IMR-90 (cell line): Measurements from ENCODE around the gene MRPL44. TPM values are rescaled to one million over a fixed set of nuclear protein-coding genes. Genes with fewer than 3 reads are reported as not detected.

ENCODE experiments used
- ATAC-seq: fragments of 200-7000 bp; cut with Tn5 transposase; 2 replicates; pipeline ENCODE4 v1.9.1; 2020; ENCODE audit warnings: low read depth, mild to moderate bottlenecking, moderate library complexity
- BruUV-seq: library from RNA; stranded (reverse); fragments of 400-500 nt; replicated peaks from 2 replicates; lab custom pipeline; 2021; lab: Mats Ljungman, UMichigan
- CTCF ChIA-PET: fragments of 300-600 bp; formaldehyde crosslinking; extraction: SDS; loops from one replicate; lab custom pipeline; 2021; ENCODE audit warnings: antibody characterized with exemption; lab: Yijun Ruan, JAX
- POLR2A ChIA-PET: fragments of 300-600 bp; sonication (Branson Sonifier 250); formaldehyde crosslinking; loops from one replicate; lab custom pipeline; 2022; ENCODE audit warnings: antibody characterized with exemption; ENCODE audit not compliant: unreplicated experiment; lab: Charles Lee
- DNase-seq: peaks from one replicate; pipeline ENCODE4 v3.0.0; 2013
- H2AFZ ChIP-seq: replicated peaks from 2 replicates; pipeline ENCODE3; 2013; ENCODE audit warnings: low read length, mild to moderate bottlenecking; ENCODE audit not compliant: poor library complexity
- H2AK5ac ChIP-seq: 2 replicates; pipeline ENCODE4 v1.6.1; 2013; ENCODE audit warnings: low read depth, low read length, inconsistent platforms
- H2AK9ac ChIP-seq: replicated peaks from 2 replicates; pipeline ENCODE3; 2013; ENCODE audit warnings: mild to moderate bottlenecking, low read depth, low read length, moderate library complexity; ENCODE audit not compliant: poor library complexity
- H2BK120ac ChIP-seq: 2 replicates; pipeline ENCODE4 v1.6.1; 2013; ENCODE audit warnings: low read depth, low read length, inconsistent platforms
- H2BK15ac ChIP-seq: 3 replicates; pipeline ENCODE4 v1.6.1; 2013; ENCODE audit warnings: low read depth, low read length, inconsistent platforms
- H2BK20ac ChIP-seq: 2 replicates; pipeline ENCODE4 v1.6.1; 2013; ENCODE audit warnings: low read depth, mild to moderate bottlenecking, inconsistent platforms, low read length, moderate library complexity
- H2BK5ac ChIP-seq: 2 replicates; pipeline ENCODE4 v1.6.1; 2013; ENCODE audit warnings: mild to moderate bottlenecking, low read depth, low read length, inconsistent platforms; ENCODE audit not compliant: poor library complexity, severe bottlenecking
- H3K14ac ChIP-seq: replicated peaks from 2 replicates; pipeline ENCODE4 v1.6.1; 2013; ENCODE audit warnings: low read depth, low read length, inconsistent platforms
- H3K18ac ChIP-seq: 2 replicates; pipeline ENCODE4 v1.6.1; 2013; ENCODE audit warnings: low read depth, low read length, control low read depth
- H3K23ac ChIP-seq: 2 replicates; pipeline ENCODE4 v1.6.1; 2013; ENCODE audit warnings: low read depth, low read length, inconsistent platforms
- H3K27ac ChIP-seq: 2 replicates; pipeline ENCODE4 v1.5.1; 2013; ENCODE audit warnings: mild to moderate bottlenecking, control low read depth, low read length; ENCODE audit not compliant: insufficient read depth
- H3K27me3 ChIP-seq: 2 replicates; pipeline ENCODE4 v1.6.1; 2013; ENCODE audit warnings: low read length; ENCODE audit not compliant: control insufficient read depth, insufficient read depth
- H3K36me3 ChIP-seq: 2 replicates; pipeline ENCODE4 v1.6.1; 2013; ENCODE audit warnings: low read length, mixed read lengths; ENCODE audit not compliant: control insufficient read depth, insufficient read depth
- H3K4ac ChIP-seq: 2 replicates; pipeline ENCODE4 v1.6.1; 2013; ENCODE audit warnings: low read depth, low read length, inconsistent platforms
- H3K4me1 ChIP-seq: 2 replicates; pipeline ENCODE4 v1.6.1; 2013; ENCODE audit warnings: low read length, mixed read lengths; ENCODE audit not compliant: control insufficient read depth, insufficient read depth
- H3K4me2 ChIP-seq: 2 replicates; pipeline ENCODE4 v1.6.1; 2013; ENCODE audit warnings: low read depth, mild to moderate bottlenecking, control low read depth, low read length, moderate library complexity
- H3K4me3 ChIP-seq: 2 replicates; pipeline ENCODE4 v1.5.1; 2013; ENCODE audit warnings: low read depth, mild to moderate bottlenecking, control low read depth, low read length, moderate library complexity; ENCODE audit not compliant: insufficient read depth
- H3K56ac ChIP-seq: 2 replicates; pipeline ENCODE4 v1.6.1; 2013; ENCODE audit warnings: low read length, inconsistent platforms; ENCODE audit not compliant: insufficient read depth; ENCODE audit errors: extremely low read depth
- H3K79me1 ChIP-seq, 2 experiments: 2 replicates each; pipeline ENCODE4 v1.6.1; 2013; ENCODE audit warnings: low read length in 2 of 2, inconsistent platforms in 1 of 2, low read depth in 1 of 2
- H3K9ac ChIP-seq: 2 replicates; pipeline ENCODE4 v1.6.1; 2013; ENCODE audit warnings: low read depth, low read length, control low read depth
- H3K9me1 ChIP-seq: 2 replicates; pipeline ENCODE4 v1.6.1; 2013; ENCODE audit warnings: low read length, inconsistent platforms; ENCODE audit not compliant: insufficient read depth
- H3K9me3 ChIP-seq: 2 replicates; pipeline ENCODE4 v1.6.1; 2013; ENCODE audit warnings: low read length; ENCODE audit not compliant: control insufficient read depth, insufficient read depth
- H4K20me1 ChIP-seq: 2 replicates; pipeline ENCODE4 v1.6.1; 2013; ENCODE audit warnings: low read length, inconsistent platforms; ENCODE audit not compliant: insufficient read depth
- H4K5ac ChIP-seq: 2 replicates; pipeline ENCODE4 v1.6.1; 2013; ENCODE audit warnings: mild to moderate bottlenecking, low read depth, low read length, control low read depth
- H4K8ac ChIP-seq, 2 experiments: 2 replicates each; pipeline ENCODE4 v1.6.1; 2013; ENCODE audit warnings: low read depth in 2 of 2, low read length in 2 of 2, control low read depth in 1 of 2, inconsistent platforms in 1 of 2
- H4K91ac ChIP-seq: 2 replicates; pipeline ENCODE4 v1.6.1; 2013; ENCODE audit warnings: low read depth, low read length, inconsistent platforms; ENCODE audit not compliant: insufficient read depth
- BHLHE40 ChIP-seq: fragments of 150-350 bp; IDR thresholded peaks from 2 replicates; pipeline ENCODE4 v1.6.1; 2016; ENCODE audit warnings: mild to moderate bottlenecking, low read depth, low read length
- CEBPB ChIP-seq: IDR thresholded peaks from 2 replicates; pipeline ENCODE4 v1.6.1; 2012; ENCODE audit warnings: low read depth, low read length, improper control_type of control experiment
- CHD1 ChIP-seq: IDR thresholded peaks from 2 replicates; pipeline ENCODE4 v1.6.1; 2012; ENCODE audit warnings: low read depth, low read length, improper control_type of control experiment
- FOS ChIP-seq: fragments of 150-350 bp; IDR thresholded peaks from 2 replicates; pipeline ENCODE4 v1.6.1; 2016; ENCODE audit warnings: low read depth, low read length
- MAFK ChIP-seq: IDR thresholded peaks from 2 replicates; pipeline ENCODE4 v1.6.1; 2012; ENCODE audit warnings: low read depth, low read length, improper control_type of control experiment
- MXI1 ChIP-seq: IDR thresholded peaks from 2 replicates; pipeline ENCODE4 v1.6.1; 2012; ENCODE audit warnings: low read depth, mild to moderate bottlenecking, low read length, moderate library complexity, borderline replicate concordance
- NFE2L2 ChIP-seq: fragments of 150-350 bp; IDR thresholded peaks from 2 replicates; pipeline ENCODE4 v1.6.1; 2016; ENCODE audit warnings: low read depth, mild to moderate bottlenecking, low read length
- POLR2A ChIP-seq: IDR thresholded peaks from 2 replicates; pipeline ENCODE4 v1.6.1; 2012; ENCODE audit warnings: mild to moderate bottlenecking, low read depth, low read length
- RAD21 ChIP-seq: IDR thresholded peaks from 2 replicates; pipeline ENCODE4 v1.6.1; 2012; ENCODE audit warnings: low read length, improper control_type of control experiment
- RCOR1 ChIP-seq: IDR thresholded peaks from 2 replicates; pipeline ENCODE4 v1.6.1; 2012; ENCODE audit warnings: mild to moderate bottlenecking, low read length, improper control_type of control experiment; ENCODE audit not compliant: insufficient replicate concordance
- RFX5 ChIP-seq: IDR thresholded peaks from 2 replicates; pipeline ENCODE4 v1.8.0; 2012; ENCODE audit warnings: low read depth, mild to moderate bottlenecking, low read length, moderate library complexity
- SMC3 ChIP-seq: fragments of 150-350 bp; IDR thresholded peaks from 2 replicates; pipeline ENCODE4 v1.6.1; 2016; ENCODE audit warnings: low read depth, mild to moderate bottlenecking, antibody characterized with exemption, low read length, moderate library complexity
- WGBS, 2 experiments: methylation state at CpG; one replicate each; pipeline versions ENCODE4 v1.1.5 to v1.1.7; 2013; ENCODE audit warnings: missing lambda C conversion rate in 2 of 2; ENCODE audit not compliant: insufficient read length in 1 of 2; ENCODE audit errors: extremely low coverage in 2 of 2; 5-methylcytosine and 5-hydroxymethylcytosine counted together
- dilution Hi-C: fragments of 300-500 bp; cut with HindIII; formaldehyde crosslinking; loops from one replicate; pipeline ENCODE4 v1.14.3; 2018; ENCODE audit warnings: low sequenced_read_pairs; ENCODE audit not compliant: unreplicated experiment
- in situ Hi-C: fragments of 300-500 bp; cut with MboI; formaldehyde crosslinking; loops from 3 replicates; pipeline ENCODE4 v1.14.3; 2019; ENCODE audit warnings: low sequenced_read_pairs, inconsistent platforms, mixed read lengths
- intact Hi-C: fragments of 100-400 bp; cut with micrococcal nuclease; formaldehyde crosslinking; loops from 2 replicates; pipeline ENCODE4 v1.10.0; 2022
- polyA plus RNA-seq, 3 experiments: library from polyadenylated mRNA; depleted of rRNA; stranded (reverse); fragments of >200 nt; gene quantifications; 2 replicates each; pipeline ENCODE4 v1.2.3, GENCODE V29; 2012; ENCODE audit warnings: low replicate concordance in 1 of 3
- total RNA-seq: library from RNA; depleted of rRNA; stranded (reverse); fragments of >200 nt; gene quantifications from 2 replicates; pipeline ENCODE4 v1.2.3, GENCODE V29; 2012
- TF ChIP-seq, protein P1 (sequence below): conservative IDR thresholded peaks from 2 replicates; pipeline ENCODE4 v1.5.1; 2012; ENCODE audit warnings: mild to moderate bottlenecking, low read depth, low read length, improper control_type of control experiment
- TF ChIP-seq, protein P2 (sequence below): fragments of 150-350 bp; IDR thresholded peaks from 2 replicates; pipeline ENCODE4 v1.6.1; 2017; ENCODE audit warnings: mild to moderate bottlenecking, antibody characterized with exemption, low read length, low read depth
- TF ChIP-seq, protein P3 (sequence below): fragments of 150-350 bp; IDR thresholded peaks from 2 replicates; pipeline ENCODE4 v1.6.1; 2016; ENCODE audit warnings: low read depth, mild to moderate bottlenecking, low read length, moderate library complexity, borderline replicate concordance

Gene MRPL44
- total and polyA plus RNA-seq, 2 of the 4 experiments (the other 2 are of a cell fraction), result 18.6 to 20.1 TPM

DNA sequence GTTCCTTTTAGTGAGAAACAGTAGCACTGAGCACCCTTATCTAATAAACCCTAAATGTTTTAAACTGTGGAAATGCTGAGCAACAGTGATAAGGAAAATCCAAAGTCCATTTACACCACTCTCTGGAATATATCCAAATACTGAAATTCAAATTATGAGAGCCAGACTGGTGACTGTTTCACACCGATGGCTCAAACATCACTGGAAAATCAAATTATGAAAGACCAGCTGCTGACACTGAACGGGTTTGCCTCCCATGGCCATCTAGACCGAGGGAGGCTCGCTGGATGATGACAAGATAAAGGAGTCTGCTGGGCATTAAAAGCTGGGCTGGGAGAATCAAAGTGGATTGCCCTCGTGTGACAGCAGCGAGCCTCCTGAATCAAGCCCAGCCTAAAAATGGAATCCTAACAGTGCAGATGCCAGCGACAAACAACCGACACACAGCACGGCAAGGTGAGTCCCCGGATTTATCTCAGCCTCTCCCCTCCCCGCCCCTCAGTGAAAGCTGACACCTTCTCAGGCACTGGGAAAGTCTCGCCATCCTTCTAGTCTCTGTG, 51.5 kb downstream of the MRPL44 start:
- Histone ChIP-seq H4K5ac (no peak overlapping the region), H3K27ac (no peak overlapping the region), H3K9me1 (peaks cover 4% of the 10 kb centered on the region; the same call in 1 of the 2 replicates), H3K56ac (no peak overlapping the region), H4K20me1 (no peaks in the 10 kb centered on the region), H2BK120ac (peak overlapping the region; percentile 93), H2AK5ac (peak overlapping the region; percentile 73; the same call in 1 of the 2 replicates), H3K14ac (peak overlapping the region; percentile 89; the same call in 1 of the 2 replicates), H2BK15ac (peak overlapping the region; percentile 79; the same call in 1 of the 3 replicates), H2BK20ac (peak overlapping the region; percentile 50), H2AFZ (no peak overlapping the region), H3K4ac (peak overlapping the region; percentile 79; the same call in 1 of the 2 replicates), H2AK9ac (peak overlapping the region; percentile 39), H3K4me2 (no peak overlapping the region), H3K4me3 (no peak overlapping the region), H3K18ac (no peak overlapping the region), H3K23ac (no peak overlapping the region), H3K27me3 (no peaks in the 10 kb centered on the region), H3K9me3 (no peaks in the 10 kb centered on the region), H3K79me1 (peaks cover 3 to 18% of the 10 kb centered on the region in 2 experiments; a peak in 3 of 4 replicates), H3K9ac (no peak overlapping the region), H3K36me3 (0 out of 2 replicates have a peak, but pooled peaks cover 1% of the 10 kb centered on the region), H3K4me1 (peaks cover 6% of the 10 kb centered on the region), H2BK5ac (no peak overlapping the region), H4K91ac (peak overlapping the region; percentile 17; the same call in 1 of the 2 replicates), H4K8ac (no peak overlapping the region)
- dilution Hi-C loops (no loop called here), in situ Hi-C loops (no loop called here), intact Hi-C loops (no loop called here)
- BruUV-seq, result no TSS peak
- CTCF ChIA-PET, result no interaction called here
- DNase-seq (no peak), ATAC-seq (no peak)
- TF ChIP-seq MXI1 (no peak), FOS (no peak), NFE2L2 (no peak), SMC3 (no peak), CEBPB (no peak), POLR2A (no peak), MAFK (no peak), RCOR1 (no peak), RAD21 (no peak), CHD1 (no peak), BHLHE40 (no peak), RFX5 (no peak)
- TF ChIP-seq, protein P1, sequence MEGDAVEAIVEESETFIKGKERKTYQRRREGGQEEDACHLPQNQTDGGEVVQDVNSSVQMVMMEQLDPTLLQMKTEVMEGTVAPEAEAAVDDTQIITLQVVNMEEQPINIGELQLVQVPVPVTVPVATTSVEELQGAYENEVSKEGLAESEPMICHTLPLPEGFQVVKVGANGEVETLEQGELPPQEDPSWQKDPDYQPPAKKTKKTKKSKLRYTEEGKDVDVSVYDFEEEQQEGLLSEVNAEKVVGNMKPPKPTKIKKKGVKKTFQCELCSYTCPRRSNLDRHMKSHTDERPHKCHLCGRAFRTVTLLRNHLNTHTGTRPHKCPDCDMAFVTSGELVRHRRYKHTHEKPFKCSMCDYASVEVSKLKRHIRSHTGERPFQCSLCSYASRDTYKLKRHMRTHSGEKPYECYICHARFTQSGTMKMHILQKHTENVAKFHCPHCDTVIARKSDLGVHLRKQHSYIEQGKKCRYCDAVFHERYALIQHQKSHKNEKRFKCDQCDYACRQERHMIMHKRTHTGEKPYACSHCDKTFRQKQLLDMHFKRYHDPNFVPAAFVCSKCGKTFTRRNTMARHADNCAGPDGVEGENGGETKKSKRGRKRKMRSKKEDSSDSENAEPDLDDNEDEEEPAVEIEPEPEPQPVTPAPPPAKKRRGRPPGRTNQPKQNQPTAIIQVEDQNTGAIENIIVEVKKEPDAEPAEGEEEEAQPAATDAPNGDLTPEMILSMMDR, result no peak
- TF ChIP-seq, protein P2, sequence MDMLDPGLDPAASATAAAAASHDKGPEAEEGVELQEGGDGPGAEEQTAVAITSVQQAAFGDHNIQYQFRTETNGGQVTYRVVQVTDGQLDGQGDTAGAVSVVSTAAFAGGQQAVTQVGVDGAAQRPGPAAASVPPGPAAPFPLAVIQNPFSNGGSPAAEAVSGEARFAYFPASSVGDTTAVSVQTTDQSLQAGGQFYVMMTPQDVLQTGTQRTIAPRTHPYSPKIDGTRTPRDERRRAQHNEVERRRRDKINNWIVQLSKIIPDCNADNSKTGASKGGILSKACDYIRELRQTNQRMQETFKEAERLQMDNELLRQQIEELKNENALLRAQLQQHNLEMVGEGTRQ, result no peak
- TF ChIP-seq, protein P3, sequence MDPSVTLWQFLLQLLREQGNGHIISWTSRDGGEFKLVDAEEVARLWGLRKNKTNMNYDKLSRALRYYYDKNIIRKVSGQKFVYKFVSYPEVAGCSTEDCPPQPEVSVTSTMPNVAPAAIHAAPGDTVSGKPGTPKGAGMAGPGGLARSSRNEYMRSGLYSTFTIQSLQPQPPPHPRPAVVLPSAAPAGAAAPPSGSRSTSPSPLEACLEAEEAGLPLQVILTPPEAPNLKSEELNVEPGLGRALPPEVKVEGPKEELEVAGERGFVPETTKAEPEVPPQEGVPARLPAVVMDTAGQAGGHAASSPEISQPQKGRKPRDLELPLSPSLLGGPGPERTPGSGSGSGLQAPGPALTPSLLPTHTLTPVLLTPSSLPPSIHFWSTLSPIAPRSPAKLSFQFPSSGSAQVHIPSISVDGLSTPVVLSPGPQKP, result no peak
- POLR2A ChIA-PET, result no interaction called here
- 88% methylated on average over 4 of the region's 12 CpGs; no CpG with 5 or more reads in 1 of the 2 experiments for WGBS, 2 experiments
